Muscle layer of duodenum (tissue), 2 donors: ENCODE measurements around the gene LORICRIN.

ENCODE experiments used
- H3K27ac ChIP-seq: one replicate; pipeline ENCODE4 v1.7.0; 2013; ENCODE audit warnings: mild to moderate bottlenecking, low read length
- H3K27me3 ChIP-seq: one replicate; pipeline ENCODE4 v1.7.0; 2013; ENCODE audit warnings: low read depth, mild to moderate bottlenecking, control low read depth, low read length
- H3K36me3 ChIP-seq, 2 donors: one replicate each; pipeline ENCODE4 v1.7.0; 2013; ENCODE audit warnings: low read length in 2 of 2, control low read depth in 1 of 2, mild to moderate bottlenecking in 1 of 2; ENCODE audit not compliant: insufficient read depth in 2 of 2, control insufficient read depth in 1 of 2
- H3K4me1 ChIP-seq, 2 donors: one replicate each; pipeline ENCODE4 v1.7.0; 2013; ENCODE audit warnings: low read length in 2 of 2, mild to moderate bottlenecking in 2 of 2, control low read depth in 1 of 2, moderate library complexity in 1 of 2; ENCODE audit not compliant: insufficient read depth in 2 of 2, control insufficient read depth in 1 of 2
- H3K4me3 ChIP-seq, 2 donors: one replicate each; pipeline ENCODE4 v1.7.0; 2013; ENCODE audit warnings: low read length in 2 of 2, low read depth in 1 of 2, mild to moderate bottlenecking in 1 of 2
- H3K9me3 ChIP-seq, 2 donors: one replicate each; pipeline ENCODE4 v1.7.0; 2013; ENCODE audit warnings: low read length in 2 of 2, control low read depth in 1 of 2, mild to moderate bottlenecking in 1 of 2; ENCODE audit not compliant: control insufficient read depth in 1 of 2
- donor health status: healthy.

LORICRIN gene

DNA sequence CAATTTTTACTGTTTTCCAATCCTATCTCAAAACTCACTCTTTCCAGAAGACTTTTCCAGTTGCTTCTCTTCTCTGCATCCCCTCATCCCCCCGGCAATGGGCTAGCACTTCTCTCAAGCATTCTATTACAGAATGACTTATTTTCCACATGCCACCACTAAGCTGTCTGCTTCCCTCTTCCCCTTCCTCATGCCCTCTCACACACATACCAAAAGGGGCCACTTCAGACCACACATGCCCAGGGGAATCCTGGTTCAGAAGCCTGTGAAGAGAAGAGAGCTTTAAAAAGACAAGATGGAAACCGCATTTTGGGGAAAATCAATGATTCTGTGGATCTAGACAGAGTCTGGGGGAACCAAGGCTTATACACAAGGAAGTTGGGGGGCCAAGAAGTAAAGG, 8.4 kb upstream of the LORICRIN start:
- H3K9me3 ChIP-seq = no peaks in the 10 kb centered on the region
- H3K27ac ChIP-seq = no peak overlapping the region
- no peaks in the 10 kb centered on the region for H3K36me3 ChIP-seq
- no peaks in the 10 kb centered on the region for H3K27me3 ChIP-seq
- no peaks in the 10 kb centered on the region for H3K4me1 ChIP-seq
- H3K4me3 ChIP-seq = no peak overlapping the region

DNA sequence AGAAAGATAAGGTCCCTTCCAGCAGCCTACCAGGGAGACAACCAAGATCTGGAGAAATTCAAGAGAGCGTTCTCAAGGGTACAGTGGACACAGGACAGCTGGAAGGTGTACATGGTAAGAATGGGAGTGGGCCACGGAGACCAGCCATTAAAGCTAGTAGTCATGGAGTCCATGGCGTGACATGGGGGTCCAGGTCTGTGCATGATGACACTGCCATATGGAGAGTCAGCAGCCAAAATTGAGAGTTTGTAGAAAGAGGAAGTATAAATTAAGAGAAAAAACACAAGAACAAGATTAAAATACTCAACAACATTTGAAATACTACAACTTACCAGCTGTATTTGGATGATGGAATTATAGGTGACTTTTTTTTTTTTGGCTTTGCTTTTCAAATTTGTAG, 7.9 kb upstream of the LORICRIN start:
- Histone ChIP-seq H3K4me1 (no peaks in the 10 kb centered on the region), H3K4me3 (no peak overlapping the region), H3K36me3 (no peaks in the 10 kb centered on the region), H3K27ac (no peak overlapping the region), H3K9me3 (no peaks in the 10 kb centered on the region), H3K27me3 (no peaks in the 10 kb centered on the region)

DNA sequence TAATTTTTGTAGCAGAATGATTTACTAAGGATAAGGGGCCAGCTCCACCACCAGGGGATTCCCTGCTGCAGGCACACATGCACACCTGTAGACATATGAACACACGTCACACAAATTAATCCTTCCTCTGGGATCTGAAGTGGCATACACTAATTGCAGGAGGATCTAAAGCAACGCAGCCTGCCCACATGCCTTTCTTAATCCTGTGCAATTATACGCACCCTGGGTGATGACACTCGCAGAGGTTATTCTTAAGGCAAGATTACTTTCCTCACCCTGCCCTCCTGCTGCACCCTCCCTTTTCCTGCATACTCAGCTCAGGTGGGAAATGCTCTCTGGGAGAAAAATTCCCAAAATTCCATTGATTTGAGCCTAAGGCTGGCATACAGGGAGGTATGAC, 7.5 kb upstream of the LORICRIN start:
- no peaks in the 10 kb centered on the region for H3K9me3 ChIP-seq
- H3K36me3 ChIP-seq = no peaks in the 10 kb centered on the region
- no peak overlapping the region for H3K4me3 ChIP-seq
- no peak overlapping the region for H3K27ac ChIP-seq
- no peaks in the 10 kb centered on the region for H3K4me1 ChIP-seq
- no peaks in the 10 kb centered on the region for H3K27me3 ChIP-seq

DNA sequence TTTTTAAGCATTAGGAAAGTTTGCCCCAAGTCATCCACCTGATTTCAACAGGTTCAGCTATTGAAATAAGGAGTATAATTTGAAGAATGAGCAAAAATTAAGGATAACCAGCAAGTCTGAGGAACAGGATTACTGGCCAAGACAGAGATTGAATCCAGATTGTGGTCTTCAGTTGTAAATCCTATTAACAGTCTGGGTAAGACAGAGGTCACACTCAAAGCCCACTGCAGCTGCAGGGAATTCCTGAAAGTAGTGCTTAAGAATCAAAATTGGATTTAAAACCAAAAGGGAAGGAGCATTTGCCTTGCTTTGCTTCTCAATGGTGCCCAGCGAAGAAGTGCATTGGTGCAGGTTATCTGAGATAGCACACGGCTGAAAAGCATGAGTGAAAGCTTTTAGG, 6.4 kb upstream of the LORICRIN start:
- H3K36me3 ChIP-seq = no peaks in the 10 kb centered on the region
- no peak overlapping the region for H3K4me3 ChIP-seq
- no peaks in the 10 kb centered on the region for H3K4me1 ChIP-seq
- no peaks in the 10 kb centered on the region for H3K9me3 ChIP-seq
- no peaks in the 10 kb centered on the region for H3K27me3 ChIP-seq
- H3K27ac ChIP-seq = no peak overlapping the region

DNA sequence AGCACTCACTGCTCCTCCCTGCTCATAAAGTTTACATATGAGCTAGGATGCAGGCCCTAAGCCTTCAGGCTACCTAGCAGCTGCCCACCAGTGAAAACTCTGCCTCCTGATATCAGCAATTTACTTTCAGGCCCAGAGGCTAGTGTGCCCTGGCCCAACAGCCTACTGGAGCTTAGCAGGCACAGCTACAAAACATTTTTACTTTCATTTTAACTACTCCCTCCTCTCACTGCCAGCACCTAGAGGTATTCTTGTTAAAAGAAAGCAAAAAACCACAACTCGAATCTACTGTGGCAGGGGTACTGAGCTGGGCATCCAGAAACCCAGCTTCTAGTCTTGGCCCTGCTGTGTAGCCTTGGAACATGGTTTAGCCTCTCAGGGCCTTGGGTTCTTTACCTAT, 5.8 kb upstream of the LORICRIN start:
- Histone ChIP-seq H3K4me1 (no peaks in the 10 kb centered on the region), H3K27me3 (no peaks in the 10 kb centered on the region), H3K36me3 (no peaks in the 10 kb centered on the region), H3K27ac (no peak overlapping the region), H3K4me3 (no peak overlapping the region), H3K9me3 (no peaks in the 10 kb centered on the region)

DNA sequence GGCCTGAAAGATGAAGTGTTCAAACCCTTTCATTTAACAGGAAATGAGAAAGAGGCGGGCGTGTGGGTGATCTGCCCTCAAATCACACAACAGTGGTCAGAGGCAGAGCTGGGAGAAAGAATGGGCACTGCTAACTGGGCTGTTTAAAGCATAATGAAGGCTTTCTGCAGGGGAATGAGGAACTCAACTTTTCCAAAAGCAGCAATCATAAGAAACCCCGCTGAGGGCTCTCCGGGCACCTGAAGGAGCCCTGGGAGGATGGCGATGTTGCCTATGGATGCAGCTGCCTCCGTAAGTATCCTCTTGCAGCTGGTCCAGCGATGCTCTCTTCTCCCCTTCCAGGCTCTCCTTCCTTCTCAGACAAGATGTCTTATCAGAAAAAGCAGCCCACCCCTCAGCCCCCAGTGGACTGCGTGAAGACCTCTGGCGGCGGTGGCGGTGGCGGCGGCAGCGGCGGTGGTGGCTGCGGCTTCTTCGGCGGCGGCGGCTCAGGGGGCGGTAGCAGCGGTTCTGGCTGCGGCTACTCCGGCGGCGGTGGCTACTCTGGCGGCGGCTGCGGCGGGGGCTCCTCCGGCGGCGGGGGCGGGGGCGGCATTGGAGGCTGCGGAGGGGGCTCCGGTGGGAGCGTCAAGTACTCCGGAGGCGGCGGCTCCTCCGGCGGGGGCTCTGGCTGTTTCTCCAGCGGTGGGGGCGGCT, 1.2 kb downstream of the LORICRIN start:
- Histone ChIP-seq H3K9me3 (no peaks in the 10 kb centered on the region), H3K4me1 (peaks cover 0 to 11% of the 10 kb centered on the region in 2 donors), H3K36me3 (no peaks in the 10 kb centered on the region), H3K27ac (no peak overlapping the region), H3K4me3 (peak overlapping the region in 1 of 2 donors; percentile 68), H3K27me3 (peaks cover 28% of the 10 kb centered on the region)

DNA sequence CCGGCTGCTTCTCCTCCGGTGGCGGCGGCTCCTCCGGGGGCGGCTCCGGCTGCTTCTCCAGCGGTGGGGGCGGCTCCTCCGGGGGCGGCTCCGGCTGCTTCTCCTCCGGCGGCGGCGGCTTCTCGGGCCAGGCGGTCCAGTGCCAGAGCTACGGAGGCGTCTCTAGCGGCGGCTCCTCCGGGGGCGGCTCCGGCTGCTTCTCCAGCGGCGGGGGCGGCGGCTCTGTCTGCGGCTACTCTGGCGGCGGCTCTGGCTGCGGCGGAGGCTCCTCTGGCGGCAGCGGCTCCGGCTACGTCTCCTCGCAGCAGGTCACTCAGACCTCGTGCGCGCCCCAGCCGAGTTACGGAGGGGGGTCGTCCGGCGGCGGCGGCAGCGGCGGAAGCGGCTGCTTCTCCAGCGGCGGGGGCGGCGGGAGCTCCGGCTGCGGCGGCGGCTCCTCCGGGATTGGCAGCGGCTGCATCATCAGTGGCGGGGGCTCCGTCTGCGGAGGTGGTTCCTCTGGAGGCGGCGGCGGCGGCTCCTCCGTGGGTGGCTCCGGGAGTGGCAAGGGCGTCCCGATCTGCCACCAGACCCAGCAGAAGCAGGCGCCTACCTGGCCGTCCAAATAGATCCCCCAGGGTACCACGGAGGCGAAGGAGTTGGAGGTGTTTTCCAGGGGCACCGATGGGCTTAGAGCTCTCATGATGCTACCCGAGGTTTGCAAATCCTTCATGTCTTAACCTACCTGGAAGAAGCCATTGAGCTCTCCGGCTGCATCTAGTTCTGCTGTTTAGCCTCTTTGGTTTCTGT, 2.0 kb downstream of the LORICRIN start:
- no peak overlapping the region for H3K27ac ChIP-seq
- H3K36me3 ChIP-seq = no peaks in the 10 kb centered on the region
- H3K9me3 ChIP-seq = no peaks in the 10 kb centered on the region
- peaks cover 0 to 11% of the 10 kb centered on the region in 2 donors for H3K4me1 ChIP-seq
- H3K4me3 ChIP-seq = peak overlapping the region in 1 of 2 donors; percentile 68
- H3K27me3 ChIP-seq = peaks cover 28% of the 10 kb centered on the region

DNA sequence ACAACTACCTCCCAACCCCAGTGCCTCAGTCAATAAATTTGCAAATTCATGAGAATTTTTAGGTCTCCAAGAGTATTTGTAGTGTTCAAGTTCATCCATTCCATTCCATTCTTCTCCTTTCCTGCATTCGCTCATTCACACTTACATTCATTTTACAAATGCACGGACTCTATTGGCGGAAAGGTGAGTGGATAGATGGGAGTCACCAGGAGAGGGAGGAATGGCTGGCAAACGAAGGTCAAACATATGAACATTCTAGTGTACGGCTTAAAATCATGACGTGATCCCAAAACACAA, 2.5 kb downstream of the LORICRIN start:
- H3K27me3 ChIP-seq = peaks cover 28% of the 10 kb centered on the region

DNA sequence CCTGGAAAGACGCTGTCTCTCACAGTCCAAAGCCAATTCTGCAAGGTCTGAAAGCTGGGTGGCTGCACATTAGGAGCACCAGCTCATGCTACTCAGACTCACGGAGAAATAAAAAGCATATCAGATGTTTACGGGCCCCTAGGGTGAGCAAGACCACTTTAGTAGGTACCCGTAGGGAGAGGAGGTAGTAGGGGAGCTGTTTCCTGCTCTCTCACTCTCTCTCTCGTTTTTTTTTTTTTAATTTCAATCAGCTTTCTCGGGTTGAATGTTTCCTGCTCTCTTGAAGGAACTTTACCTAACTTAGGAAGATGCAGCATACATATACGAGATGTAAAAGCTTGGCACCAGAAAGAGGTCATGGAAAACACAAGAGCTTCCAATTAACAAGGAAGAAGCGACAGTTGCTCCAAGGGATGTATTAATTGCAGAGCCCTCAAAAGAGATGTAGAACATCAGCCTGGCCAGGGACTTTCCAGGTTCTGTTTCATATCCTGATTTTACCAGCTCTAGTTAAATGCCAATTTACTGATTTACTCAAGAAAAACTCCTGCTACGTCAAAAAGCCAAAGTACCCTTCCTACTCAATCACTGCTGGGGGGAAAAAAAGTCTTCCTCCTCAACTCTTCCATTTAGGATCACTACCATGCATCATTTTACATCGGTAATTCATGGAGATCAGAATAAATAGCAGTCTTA, 3.1 kb downstream of the LORICRIN start:
- Histone ChIP-seq H3K27ac (no peak overlapping the region), H3K36me3 (no peaks in the 10 kb centered on the region), H3K4me3 (no peak overlapping the region), H3K27me3 (peaks cover 28% of the 10 kb centered on the region), H3K4me1 (peaks cover 0 to 11% of the 10 kb centered on the region in 2 donors), H3K9me3 (peaks cover 0 to 3% of the 10 kb centered on the region in 2 donors)

More for the DNA sequence above, 2.5 kb downstream of the LORICRIN start:
- Histone ChIP-seq H3K4me3 (peak overlapping the region in 1 of 2 donors; percentile 68), H3K4me1 (peaks cover 0 to 11% of the 10 kb centered on the region in 2 donors), H3K9me3 (peaks cover 0 to 3% of the 10 kb centered on the region in 2 donors), H3K36me3 (no peaks in the 10 kb centered on the region), H3K27ac (no peak overlapping the region)

DNA sequence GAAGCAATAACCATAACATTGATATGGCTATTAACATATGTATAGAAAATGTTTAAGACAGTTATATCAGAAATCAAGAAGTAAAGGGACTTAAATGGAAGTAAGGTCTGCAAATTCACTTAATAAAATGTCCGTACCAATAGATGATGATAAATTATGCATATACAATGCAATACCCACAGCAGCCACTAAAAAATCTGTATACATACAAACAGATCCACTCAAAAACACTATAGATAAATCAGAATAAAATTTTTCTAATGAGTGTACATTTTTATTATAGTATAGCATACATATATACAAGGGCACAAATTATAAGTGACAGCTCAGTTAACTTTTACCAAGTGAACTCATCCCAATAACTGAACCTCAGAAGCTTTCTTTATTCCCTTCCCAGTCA, 6.0 kb downstream of the LORICRIN start:
- peaks cover 0 to 3% of the 10 kb centered on the region in 2 donors for H3K9me3 ChIP-seq
- H3K4me3 ChIP-seq = no peak overlapping the region
- H3K36me3 ChIP-seq = no peaks in the 10 kb centered on the region
- peaks cover 24% of the 10 kb centered on the region for H3K27me3 ChIP-seq
- peaks cover 0 to 11% of the 10 kb centered on the region in 2 donors for H3K4me1 ChIP-seq
- no peak overlapping the region for H3K27ac ChIP-seq

DNA sequence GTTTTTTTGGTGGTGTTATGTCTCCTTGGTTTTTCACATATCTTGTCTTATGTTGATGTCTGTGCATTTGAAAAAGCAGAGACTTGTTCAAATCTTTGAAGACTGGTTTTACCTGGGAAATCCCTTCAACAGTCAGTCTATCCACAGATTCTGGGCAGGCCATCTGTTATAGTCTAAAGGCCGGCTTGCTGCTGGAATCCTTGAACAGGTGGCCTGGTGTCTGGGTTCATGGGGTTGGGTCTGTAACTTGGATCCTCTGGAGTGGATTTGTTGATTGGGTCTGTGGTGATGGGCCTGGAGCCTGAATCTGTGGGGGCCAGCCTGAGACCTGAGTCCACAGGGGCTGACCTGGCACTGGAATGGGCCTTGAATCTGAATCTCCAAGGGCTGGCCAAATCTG, 12.2 kb downstream of the LORICRIN start:
- H3K27ac ChIP-seq = no peak overlapping the region
- H3K9me3 ChIP-seq = peaks cover 0 to 2% of the 10 kb centered on the region in 2 donors
- no peak overlapping the region for H3K4me3 ChIP-seq
- no peaks in the 10 kb centered on the region for H3K4me1 ChIP-seq
- no peaks in the 10 kb centered on the region for H3K27me3 ChIP-seq
- H3K36me3 ChIP-seq = no peaks in the 10 kb centered on the region
